Right lobe of liver (tissue), 6 donors: ENCODE results near the gene CADM2. TPM values are rescaled to one million over a fixed set of nuclear protein-coding genes. Genes with fewer than 3 reads are reported as not detected.
"Not testable (repeated sequence)": the region's sequence is repeated elsewhere in the genome, so short reads cannot be mapped to it uniquely, and the experiment has no call there.

Experiments
- ATAC-seq, 4 donors: fragments of 200-7000 bp; cut with Tn5 transposase; one replicate each; pipeline ENCODE4 v1.9.1; 2020; ENCODE audit warnings: mild to moderate bottlenecking in 4 of 4, moderate library complexity in 4 of 4
- DNase-seq, 3 donors: peaks; one replicate each; pipeline ENCODE4 v3.0.0-alpha.2; 2020
- H3K27ac ChIP-seq, 3 donors: fragments of 200-600 bp; one replicate each; pipeline ENCODE4 v1.8.0; 2022
- H3K27me3 ChIP-seq, 2 donors: fragments of 200-600 bp; one replicate each; pipeline ENCODE4 v1.8.0; 2022
- H3K36me3 ChIP-seq, 4 donors: fragments of 200-600 bp; sonication (generic) in 1 of 4; one replicate each; pipeline versions ENCODE4 v1.5.1 to v1.8.0; 2017 to 2022; ENCODE audit warnings: control low read depth in 1 of 4
- H3K4me1 ChIP-seq, 4 donors: fragments of 200-600 bp; sonication (generic) in 1 of 4; one replicate each; pipeline versions ENCODE4 v1.5.1 to v1.8.0; 2017 to 2022; ENCODE audit warnings: control low read depth in 1 of 4
- H3K4me3 ChIP-seq, 3 donors: fragments of 200-600 bp; one replicate each; pipeline ENCODE4 v1.8.0; 2022
- H3K9me3 ChIP-seq, 4 donors: fragments of 200-600 bp; sonication (generic) in 1 of 4; one replicate each; pipeline versions ENCODE4 v1.5.1 to v1.8.0; 2017 to 2022; ENCODE audit warnings: control low read depth in 1 of 4
- POLR2A ChIP-seq: fragments of 450-650 bp; IDR thresholded peaks from one replicate; pipeline ENCODE4 v1.6.1; 2017; ENCODE audit warnings: antibody characterized with exemption, mild to moderate bottlenecking
- WGBS: methylation state at CpG from one replicate; pipeline ENCODE4 v1.1.6; 2018; ENCODE audit warnings: low coverage, low lambda C conversion rate; ENCODE audit not compliant: insufficient coverage; ENCODE audit errors: missing lambda C conversion rate; 5-methylcytosine and 5-hydroxymethylcytosine counted together
- intact Hi-C, 2 donors: fragments of 100-400 bp; cut with DNase I; formaldehyde crosslinking; loops; one replicate each; pipeline versions ENCODE4 v1.11.2 to v1.14.1; 2022
- total RNA-seq, 6 experiments: library from RNA; depleted of rRNA in 2 of 6; stranded (reverse); fragments of >200 nt in 2 of 6; fragmentation: NEBNext Ultra II Directional in 3 of 6; extraction: Animal tissue kit (Norgen Biotek cat#: 25700) in 3 of 6; gene quantifications; one replicate each; pipeline versions ENCODE4 v1.1.0 to v1.2.4, GENCODE V29; 2016 to 2023
- TF ChIP-seq, protein P1 (sequence below), 4 donors: fragments of 200-600 bp in 3 of 4; fragments of 450-650 bp in 1 of 4; IDR thresholded peaks; one replicate each; pipeline versions ENCODE4 v1.5.1 to v1.8.0; 2016 to 2022; ENCODE audit warnings: antibody characterized with exemption in 4 of 4, mild to moderate bottlenecking in 2 of 4
- donor health status: DM: no; HTN: yes; CAD: no.
- donor health status: DM: no; HTN: no; CAD: no.
- donor health status: DM: no; HTN: no; CAD: no.
- donor health status: DM: no; HTN: yes; CAD: no.
- donor health status: DM: no; HTN: yes; CAD: no.

CADM2 gene
- total RNA-seq, 6 experiments from 2014 or later: under 0.01 to 1.7 (median 0.15) TPM

DNA sequence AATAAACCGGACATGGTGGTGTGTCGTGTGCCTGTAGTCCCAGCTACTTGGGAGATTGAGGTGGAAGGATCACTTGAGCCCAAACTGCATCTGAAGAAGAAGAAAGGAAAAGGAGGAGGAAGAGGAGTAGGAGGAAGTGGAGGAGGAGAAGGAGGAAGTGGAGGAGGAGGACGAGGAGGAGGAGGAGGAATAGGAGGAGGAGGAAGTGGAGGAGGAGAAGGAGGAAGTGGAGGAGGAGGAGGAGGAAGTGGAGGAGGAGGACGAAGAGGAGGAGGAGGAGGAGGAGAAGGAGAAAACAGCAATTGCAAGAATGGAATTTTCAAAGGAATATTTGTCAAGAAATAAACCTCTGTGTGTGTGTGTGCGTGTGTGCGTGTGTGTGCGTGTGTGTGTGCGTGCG is 528.6 kb downstream of the CADM2 start:
- no peaks in the 10 kb centered on the region for H3K9me3 ChIP-seq
- 48% methylated on average over 6 of the region's 9 CpGs for WGBS
- no peaks in the 10 kb centered on the region for H3K27me3 ChIP-seq

DNA sequence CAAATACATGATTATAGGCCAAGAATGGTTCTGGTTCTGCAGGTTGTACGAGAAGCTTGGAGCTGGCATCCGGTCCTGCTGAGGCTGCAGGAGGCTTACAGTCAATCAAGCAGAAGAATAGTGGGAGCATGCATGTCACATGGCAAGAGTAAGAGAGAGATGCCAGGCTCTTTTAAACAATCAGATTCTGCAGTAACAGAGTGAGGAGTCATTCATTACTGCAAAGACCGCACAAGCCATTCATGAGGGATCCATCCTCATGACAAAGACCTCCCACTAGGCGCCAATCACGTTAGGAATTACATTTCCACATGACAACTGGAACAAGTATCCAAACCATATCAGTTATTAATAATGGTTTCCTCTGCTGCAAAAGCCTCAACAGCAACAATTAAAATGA is 536.8 kb downstream of the CADM2 start:
- no peaks in the 10 kb centered on the region for H3K9me3 ChIP-seq
- 38% methylated on average over 5 of the region's 5 CpGs for WGBS
- no peak for TF ChIP-seq POLR2A
- TF ChIP-seq, protein P1, sequence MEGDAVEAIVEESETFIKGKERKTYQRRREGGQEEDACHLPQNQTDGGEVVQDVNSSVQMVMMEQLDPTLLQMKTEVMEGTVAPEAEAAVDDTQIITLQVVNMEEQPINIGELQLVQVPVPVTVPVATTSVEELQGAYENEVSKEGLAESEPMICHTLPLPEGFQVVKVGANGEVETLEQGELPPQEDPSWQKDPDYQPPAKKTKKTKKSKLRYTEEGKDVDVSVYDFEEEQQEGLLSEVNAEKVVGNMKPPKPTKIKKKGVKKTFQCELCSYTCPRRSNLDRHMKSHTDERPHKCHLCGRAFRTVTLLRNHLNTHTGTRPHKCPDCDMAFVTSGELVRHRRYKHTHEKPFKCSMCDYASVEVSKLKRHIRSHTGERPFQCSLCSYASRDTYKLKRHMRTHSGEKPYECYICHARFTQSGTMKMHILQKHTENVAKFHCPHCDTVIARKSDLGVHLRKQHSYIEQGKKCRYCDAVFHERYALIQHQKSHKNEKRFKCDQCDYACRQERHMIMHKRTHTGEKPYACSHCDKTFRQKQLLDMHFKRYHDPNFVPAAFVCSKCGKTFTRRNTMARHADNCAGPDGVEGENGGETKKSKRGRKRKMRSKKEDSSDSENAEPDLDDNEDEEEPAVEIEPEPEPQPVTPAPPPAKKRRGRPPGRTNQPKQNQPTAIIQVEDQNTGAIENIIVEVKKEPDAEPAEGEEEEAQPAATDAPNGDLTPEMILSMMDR (IDR thresholded peaks at IDR 0.05): no peak
- no peak for DNase-seq
- H3K4me1 ChIP-seq: no peaks in the 10 kb centered on the region
- no peak for ATAC-seq
- H3K4me3 ChIP-seq: no peak overlapping the region
- H3K36me3 ChIP-seq: no peaks in the 10 kb centered on the region
- no peak overlapping the region for H3K27ac ChIP-seq
- H3K27me3 ChIP-seq: no peaks in the 10 kb centered on the region
- intact Hi-C loops: no loop called here

More for the DNA sequence above, 528.6 kb downstream of the CADM2 start:
- Histone ChIP-seq H3K4me1 (no peaks in the 10 kb centered on the region), H3K36me3 (no peaks in the 10 kb centered on the region), H3K27ac (no peak overlapping the region), H3K4me3 (no peak overlapping the region)
- no peak for TF ChIP-seq POLR2A
- TF ChIP-seq, protein P1 (IDR thresholded peaks at IDR 0.05): no peak
- intact Hi-C loops: no loop called here
- no peak for ATAC-seq
- no peak for DNase-seq

DNA sequence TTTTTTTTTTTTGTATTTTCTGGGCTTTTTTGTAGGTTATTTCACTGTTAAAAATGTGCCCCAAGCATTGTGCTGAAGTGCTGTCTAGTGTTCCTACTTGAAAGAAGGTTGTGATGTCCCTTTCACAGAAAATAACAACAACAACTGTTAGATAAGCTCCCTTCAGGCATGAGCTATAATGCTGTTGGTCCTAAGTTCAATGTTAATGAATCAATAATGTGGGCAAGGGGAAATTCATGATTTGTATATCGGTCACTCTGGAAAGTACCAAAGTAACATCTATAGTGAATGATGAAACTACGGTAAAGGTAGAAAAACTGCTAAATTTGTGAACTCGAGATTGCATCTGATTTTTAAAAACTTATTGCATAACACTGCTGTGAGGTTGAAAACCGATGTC is 539.4 kb downstream of the CADM2 start:
- ATAC-seq (no peak), DNase-seq (no peak)
- TF ChIP-seq, protein P1 (IDR thresholded peaks at IDR 0.05): no peak
- no peak for TF ChIP-seq POLR2A
- H3K27me3 ChIP-seq: no peaks in the 10 kb centered on the region
- 77% methylated on average over 4 of the region's 4 CpGs for WGBS
- H3K4me3 ChIP-seq: no peak overlapping the region
- H3K36me3 ChIP-seq: no peaks in the 10 kb centered on the region
- no peaks in the 10 kb centered on the region for H3K9me3 ChIP-seq
- no peak overlapping the region for H3K27ac ChIP-seq
- H3K4me1 ChIP-seq: no peaks in the 10 kb centered on the region
- intact Hi-C loops: no loop called here

DNA sequence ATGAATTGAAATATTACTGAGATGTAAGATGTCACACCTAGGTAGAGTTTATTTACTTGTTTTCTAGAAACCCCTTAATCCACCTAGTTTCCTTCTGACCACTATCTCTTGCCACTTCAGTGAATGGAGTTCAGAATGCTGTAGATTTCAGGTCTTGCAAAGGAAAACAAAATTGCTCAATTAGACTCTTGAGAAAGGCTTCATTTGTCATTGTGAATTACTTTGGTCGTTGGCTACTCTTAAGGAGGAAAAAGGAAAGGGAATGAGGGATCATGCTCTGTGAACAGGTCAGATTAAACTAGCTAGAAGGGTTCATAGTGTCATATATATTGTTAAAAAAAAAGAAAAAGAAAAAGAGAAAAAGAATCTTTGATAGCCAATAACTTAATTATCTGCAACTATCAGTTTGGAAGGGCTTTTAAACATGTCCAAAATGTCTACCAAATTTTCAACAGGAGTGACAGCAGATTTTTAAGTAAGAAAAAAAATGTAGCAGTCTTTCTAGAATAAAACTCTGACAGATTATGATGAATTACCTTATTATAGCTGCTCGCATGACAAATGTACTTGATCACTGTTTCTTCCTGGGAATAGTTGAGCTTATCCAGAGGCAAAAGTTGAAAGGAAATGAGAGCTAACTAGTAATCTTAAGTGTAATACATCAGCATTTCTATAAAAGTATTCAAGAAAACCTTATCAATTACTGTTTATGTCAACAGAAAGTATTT is 543.5 kb downstream of the CADM2 start:
- no peaks in the 10 kb centered on the region for H3K36me3 ChIP-seq
- WGBS: 29% methylated on average over 2 of the region's 2 CpGs
- no peaks in the 10 kb centered on the region for H3K9me3 ChIP-seq
- no peaks in the 10 kb centered on the region for H3K4me1 ChIP-seq
- no peaks in the 10 kb centered on the region for H3K27me3 ChIP-seq
- TF ChIP-seq, protein P1 (IDR thresholded peaks at IDR 0.05): no peak
- intact Hi-C loops: no loop called here
- DNase-seq (no peak), ATAC-seq (no peak)
- H3K4me3 ChIP-seq: no peak overlapping the region
- H3K27ac ChIP-seq: no peak overlapping the region

DNA sequence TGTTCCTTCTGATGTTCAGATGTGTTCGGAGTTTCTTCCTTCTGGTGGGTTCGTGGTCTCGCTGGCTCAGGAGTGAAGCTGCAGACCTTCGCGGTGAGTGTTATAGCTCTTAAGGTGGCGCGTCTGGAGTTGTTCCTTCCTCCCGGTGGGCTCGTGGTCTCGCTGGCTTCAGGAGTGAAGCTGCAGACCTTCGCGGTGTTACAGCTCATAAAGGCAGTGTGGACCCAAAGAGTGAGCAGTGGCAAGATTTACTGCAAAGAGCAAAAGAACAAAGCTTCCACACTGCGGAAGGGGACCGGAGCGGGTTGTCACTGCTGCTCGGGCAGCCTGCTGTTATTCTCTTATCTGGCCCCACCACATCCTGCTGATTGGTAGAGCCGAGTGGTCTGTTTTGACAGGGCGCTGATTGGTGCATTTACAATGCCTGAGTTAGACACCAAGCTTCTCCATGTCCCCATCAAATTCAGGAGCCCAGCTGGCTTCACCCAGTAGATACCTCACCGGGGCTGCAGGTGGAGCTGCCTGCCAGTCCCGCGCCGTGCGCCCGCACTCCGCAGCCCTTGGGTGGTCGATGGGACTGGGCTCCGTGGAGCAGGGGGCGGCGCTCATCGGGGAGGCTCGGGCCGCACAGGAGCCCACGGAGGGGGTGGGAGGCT is 545.5 kb downstream of the CADM2 start:
- WGBS: 96% methylated on average over 7 of the region's 33 CpGs
- DNase-seq: peak in 1 of 3 donors; percentile 51
- H3K27me3 ChIP-seq, H3K9me3 ChIP-seq, H3K27ac ChIP-seq, H3K36me3 ChIP-seq, H3K4me1 ChIP-seq, intact Hi-C loops: not testable (repeated sequence)
- ATAC-seq: peak in 1 of 4 donors; percentile 39
- H3K4me3 ChIP-seq: peak overlapping the region in 1 of 3 donors; percentile 45

DNA sequence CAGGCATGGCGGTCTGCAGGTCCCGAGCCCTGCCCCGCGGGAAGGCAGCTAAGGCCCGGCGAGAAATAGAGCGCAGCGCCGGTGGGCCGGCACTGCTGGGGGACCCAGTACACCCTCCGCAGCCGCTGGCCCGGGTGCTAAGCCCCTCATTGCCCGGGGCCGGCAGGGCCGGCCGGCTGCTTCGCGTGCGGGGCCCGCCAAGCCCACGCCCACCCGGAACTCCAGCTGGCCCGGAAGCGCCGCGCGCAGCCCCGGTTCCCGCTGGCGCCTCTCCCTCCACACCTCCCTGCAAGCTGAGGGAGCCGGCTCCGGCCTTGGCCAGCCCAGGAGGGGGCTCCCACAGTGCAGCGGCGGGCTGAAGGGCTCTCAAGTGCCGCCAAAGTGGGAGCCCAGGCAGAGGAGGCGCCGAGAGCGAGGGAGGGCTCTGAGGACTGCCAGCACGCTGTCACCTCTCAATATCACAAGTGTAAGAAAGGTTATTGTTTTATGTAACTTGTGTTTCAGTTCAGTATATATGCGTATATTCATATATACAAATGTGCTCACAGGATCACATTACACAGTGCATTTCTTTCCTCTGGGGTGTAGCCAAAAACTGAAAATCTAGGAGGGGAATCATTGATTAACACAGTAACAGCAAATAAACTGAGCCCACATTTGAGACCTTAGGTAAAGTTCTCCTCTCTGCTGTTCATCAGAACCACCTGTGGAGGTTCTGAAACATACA is 546.2 kb downstream of the CADM2 start:
- DNase-seq: peak in 1 of 3 donors; percentile 35
- H3K36me3 ChIP-seq, H3K4me1 ChIP-seq, intact Hi-C loops, H3K27me3 ChIP-seq, ATAC-seq, H3K9me3 ChIP-seq, H3K27ac ChIP-seq: not testable (repeated sequence)
- WGBS: 83% methylated on average over 2 of the region's 41 CpGs
- peak overlapping the region in 1 of 3 donors; percentile 45 for H3K4me3 ChIP-seq

DNA sequence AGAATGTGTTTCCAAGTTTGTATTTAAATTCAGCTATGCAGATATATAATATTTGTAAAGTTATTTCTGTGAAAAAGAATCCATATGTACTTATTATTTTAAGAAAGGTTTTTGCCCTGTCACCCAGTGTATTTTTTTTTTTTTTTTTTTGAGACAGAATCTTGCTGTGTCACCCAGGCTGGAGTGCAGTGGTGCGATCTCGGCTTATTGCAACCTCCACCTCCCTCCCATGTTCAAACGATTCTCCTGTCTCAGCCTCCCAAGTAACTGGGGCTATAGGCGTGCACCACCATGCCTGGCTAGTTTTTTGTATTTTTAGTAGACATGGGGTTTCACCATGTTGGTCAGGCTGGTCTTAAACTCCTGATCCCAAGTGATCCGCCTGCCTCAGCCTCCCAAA is 548.3 kb downstream of the CADM2 start:
- 68% methylated on average over 5 of the region's 5 CpGs for WGBS

More for the DNA sequence above, 548.3 kb downstream of the CADM2 start:
- H3K9me3 ChIP-seq, H3K36me3 ChIP-seq, intact Hi-C loops, H3K27me3 ChIP-seq, DNase-seq, H3K4me1 ChIP-seq, ATAC-seq, H3K4me3 ChIP-seq, H3K27ac ChIP-seq: not testable (repeated sequence)
